Measurements from ENCODE around the gene DDA1.

DNA sequence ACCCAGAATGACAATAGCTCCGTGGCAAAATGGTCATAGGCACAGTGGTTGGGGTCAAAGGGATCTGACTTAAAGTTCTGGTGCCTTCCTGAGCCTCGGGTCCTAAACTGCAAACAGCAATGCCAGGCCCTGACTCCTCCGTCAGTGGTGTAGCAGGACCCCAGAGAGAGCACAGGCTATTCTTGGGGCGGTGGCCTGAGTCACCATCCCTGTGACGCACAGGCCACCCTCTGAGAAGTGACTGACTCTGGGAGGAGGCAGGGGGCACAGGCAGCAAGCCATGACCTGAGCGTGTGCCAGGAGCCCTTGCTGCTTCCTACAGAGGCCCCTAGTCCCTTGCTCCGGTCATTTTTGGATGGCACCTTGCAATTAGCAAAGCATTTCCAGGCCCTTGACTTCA is 49.0 kb downstream of the DDA1 start:
- TF ChIP-seq POLR2A (IDR thresholded peaks at IDR 0.05), result no peak
- TF ChIP-seq, protein P1, sequence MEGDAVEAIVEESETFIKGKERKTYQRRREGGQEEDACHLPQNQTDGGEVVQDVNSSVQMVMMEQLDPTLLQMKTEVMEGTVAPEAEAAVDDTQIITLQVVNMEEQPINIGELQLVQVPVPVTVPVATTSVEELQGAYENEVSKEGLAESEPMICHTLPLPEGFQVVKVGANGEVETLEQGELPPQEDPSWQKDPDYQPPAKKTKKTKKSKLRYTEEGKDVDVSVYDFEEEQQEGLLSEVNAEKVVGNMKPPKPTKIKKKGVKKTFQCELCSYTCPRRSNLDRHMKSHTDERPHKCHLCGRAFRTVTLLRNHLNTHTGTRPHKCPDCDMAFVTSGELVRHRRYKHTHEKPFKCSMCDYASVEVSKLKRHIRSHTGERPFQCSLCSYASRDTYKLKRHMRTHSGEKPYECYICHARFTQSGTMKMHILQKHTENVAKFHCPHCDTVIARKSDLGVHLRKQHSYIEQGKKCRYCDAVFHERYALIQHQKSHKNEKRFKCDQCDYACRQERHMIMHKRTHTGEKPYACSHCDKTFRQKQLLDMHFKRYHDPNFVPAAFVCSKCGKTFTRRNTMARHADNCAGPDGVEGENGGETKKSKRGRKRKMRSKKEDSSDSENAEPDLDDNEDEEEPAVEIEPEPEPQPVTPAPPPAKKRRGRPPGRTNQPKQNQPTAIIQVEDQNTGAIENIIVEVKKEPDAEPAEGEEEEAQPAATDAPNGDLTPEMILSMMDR (IDR thresholded peaks at IDR 0.05), result no peak

Data from adrenal gland (tissue), 5 donors.